IPS-NIHi7 (cell line): ENCODE data around the gene MYT1.

Source experiments
- DNase-seq: peaks from one replicate; pipeline ENCODE4 v3.0.0; 2012; ENCODE audit warnings: mixed read lengths; ENCODE audit errors: extremely low spot score

MYT1 gene

DNA sequence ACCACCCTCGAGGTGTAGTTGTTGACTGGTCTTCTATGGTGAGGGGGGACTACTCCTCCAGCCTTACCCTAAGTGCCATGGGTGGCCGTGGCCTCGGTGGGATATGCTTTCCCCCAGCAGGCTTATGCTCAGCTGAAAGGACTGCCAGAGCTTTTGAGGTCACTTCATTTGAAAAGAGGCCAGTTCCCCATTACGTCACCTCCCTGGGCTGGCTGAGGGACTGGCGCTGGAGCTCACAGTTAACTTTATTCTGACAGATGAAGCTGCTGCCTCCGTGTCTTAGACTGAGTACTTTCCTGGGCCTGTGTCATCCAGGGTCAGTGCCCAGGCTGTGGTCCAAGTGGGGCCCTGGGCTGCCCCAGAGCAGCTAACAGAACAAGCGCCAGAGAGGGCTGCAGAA is 48.5 kb downstream of the MYT1 start:
- DNase-seq, result no peak

DNA sequence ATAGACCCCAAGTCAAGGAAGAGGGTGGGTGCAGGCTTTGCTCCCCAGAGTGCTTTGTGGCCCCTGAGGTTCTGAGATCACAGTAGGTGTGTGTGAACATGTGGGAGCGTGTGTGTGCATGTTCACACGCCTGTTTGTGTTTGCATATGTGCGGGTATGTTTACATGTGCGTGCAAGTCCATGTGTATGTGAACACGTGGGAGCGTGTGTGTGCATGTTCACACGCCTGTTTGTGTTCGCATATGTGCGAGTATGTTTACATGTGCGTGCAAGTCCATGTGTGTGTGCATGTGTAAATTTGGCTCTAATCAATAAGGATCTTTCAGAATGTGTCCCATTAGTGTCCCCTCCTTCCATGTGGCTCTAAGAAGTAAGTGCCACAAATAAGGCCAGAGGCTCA is 49.9 kb downstream of the MYT1 start:
- no peak for DNase-seq

GRCh38 chr20:64214952-64215351 is 50.7 kb downstream of the MYT1 start:
- DNase-seq, result no peak

GRCh38 chr20:64216036-64216435 is 51.8 kb downstream of the MYT1 start:
- DNase-seq, result no peak

DNA sequence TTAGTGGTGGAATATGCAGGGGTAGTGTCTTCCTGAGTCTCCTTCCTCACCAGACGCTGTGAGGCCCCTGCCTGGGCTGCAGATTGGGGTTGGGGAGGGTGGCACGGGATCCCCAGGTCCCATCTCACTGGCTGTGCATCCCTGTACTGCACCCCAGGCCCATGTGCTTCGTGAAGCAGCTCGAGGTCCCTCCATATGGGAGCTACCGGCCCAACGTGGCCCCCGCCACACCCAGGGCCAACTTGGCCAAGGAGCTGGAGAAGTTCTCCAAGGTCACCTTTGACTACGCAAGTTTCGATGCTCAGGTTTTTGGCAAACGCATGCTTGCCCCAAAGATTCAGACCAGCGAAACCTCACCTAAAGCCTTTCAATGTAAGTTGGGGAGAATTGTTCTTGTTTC is 52.7 kb downstream of the MYT1 start:
- DNase-seq, result no peak

DNA sequence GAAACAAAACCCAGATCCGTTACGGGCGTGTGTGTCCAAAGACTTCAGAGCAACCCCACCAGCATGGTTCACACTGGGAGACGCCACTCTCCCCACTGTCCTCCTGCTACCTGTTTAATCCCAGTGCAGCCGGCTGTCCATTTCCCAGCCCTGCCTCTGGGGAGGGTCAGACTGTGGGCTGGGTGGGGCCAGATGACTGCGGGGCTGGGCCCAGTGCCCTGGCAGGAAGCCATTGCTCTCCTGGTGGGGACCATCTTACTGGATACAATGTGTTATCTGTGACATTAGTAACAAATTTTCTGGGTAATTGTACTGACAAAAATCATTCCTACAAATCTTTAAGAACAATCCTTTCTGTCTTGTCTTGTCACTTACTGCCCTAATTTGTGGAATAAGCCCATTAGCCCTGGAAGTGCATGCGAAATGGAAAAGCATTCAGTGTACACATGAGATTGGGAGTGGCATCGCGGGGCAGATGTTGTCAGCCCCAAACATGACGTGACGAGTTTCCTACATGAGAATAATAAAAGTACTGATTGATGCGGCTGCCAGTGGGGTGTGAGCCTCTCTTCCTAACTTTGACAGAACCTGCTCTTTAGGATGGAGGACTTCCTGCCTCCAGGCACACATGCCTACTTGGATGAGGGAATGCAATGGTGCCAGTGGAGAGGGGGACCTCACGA is 53.4 kb downstream of the MYT1 start:
- no peak for DNase-seq

DNA sequence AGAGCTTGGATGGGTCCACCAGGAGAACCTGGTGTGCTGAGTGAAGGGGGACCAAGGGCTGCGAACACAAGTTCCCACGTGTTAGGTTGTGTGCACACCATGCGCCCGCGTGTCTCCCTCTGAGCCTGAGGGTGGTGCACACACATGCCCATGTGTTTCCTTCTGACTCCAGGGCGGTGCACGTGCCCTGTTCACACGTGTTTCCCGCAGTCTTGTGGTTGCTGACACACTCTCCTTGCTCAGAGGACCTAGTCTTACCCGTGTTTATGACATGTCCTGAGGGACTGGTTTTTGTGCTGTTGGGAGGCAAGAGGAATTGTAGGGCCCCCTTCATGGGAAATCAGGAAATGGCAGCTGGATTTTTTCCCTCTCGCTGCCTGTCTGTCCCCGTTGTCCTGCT is 55.0 kb downstream of the MYT1 start:
- no peak for DNase-seq

- DNase-seq, result no peak
These were observed 55.5 kb downstream of the MYT1 start for GRCh38 chr20:64219730-64220129.

- DNase-seq, result no peak
These were observed 56.2 kb downstream of the MYT1 start for GRCh38 chr20:64220420-64220819.

GRCh38 chr20:64220891-64221527 is 56.8 kb downstream of the MYT1 start:
- DNase-seq, result no peak

GRCh38 chr20:64222291-64222735 is 58.1 kb downstream of the MYT1 start:
- no peak for DNase-seq

DNA sequence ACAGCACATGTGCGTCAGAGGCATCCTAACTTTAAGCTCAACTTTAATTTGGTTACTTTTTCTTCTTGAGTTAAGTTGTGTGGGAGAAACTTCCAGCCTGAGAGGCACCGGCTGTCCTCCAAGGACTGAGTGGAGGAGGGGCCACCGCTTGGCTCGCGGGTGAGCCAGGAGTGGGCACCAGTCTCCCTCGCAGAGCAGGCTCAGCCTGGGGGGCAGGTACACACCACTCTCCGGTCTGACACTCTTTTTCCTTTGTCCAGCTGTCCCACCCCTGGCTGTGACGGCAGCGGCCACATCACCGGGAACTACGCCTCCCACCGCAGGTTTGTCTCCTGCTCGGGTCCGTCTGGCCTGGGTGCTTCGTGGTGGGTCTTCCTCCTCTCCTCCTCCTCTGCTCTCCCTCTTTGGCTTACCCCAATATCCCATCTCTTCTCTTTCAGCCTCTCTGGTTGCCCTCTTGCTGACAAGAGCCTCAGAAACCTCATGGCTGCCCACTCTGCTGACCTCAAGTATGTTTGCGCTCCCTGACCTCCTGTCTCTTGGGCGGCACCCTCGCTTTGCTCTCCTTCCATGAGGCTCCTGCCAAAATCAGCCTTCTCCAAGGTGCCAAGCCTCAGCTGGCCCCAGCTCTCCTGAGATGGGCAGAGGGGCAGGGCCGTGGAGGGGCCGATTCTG is 58.7 kb downstream of the MYT1 start:
- DNase-seq, result no peak

- peak; percentile 98 for DNase-seq
These were observed 59.3 kb downstream of the MYT1 start for GRCh38 chr20:64223526-64224067.

DNA sequence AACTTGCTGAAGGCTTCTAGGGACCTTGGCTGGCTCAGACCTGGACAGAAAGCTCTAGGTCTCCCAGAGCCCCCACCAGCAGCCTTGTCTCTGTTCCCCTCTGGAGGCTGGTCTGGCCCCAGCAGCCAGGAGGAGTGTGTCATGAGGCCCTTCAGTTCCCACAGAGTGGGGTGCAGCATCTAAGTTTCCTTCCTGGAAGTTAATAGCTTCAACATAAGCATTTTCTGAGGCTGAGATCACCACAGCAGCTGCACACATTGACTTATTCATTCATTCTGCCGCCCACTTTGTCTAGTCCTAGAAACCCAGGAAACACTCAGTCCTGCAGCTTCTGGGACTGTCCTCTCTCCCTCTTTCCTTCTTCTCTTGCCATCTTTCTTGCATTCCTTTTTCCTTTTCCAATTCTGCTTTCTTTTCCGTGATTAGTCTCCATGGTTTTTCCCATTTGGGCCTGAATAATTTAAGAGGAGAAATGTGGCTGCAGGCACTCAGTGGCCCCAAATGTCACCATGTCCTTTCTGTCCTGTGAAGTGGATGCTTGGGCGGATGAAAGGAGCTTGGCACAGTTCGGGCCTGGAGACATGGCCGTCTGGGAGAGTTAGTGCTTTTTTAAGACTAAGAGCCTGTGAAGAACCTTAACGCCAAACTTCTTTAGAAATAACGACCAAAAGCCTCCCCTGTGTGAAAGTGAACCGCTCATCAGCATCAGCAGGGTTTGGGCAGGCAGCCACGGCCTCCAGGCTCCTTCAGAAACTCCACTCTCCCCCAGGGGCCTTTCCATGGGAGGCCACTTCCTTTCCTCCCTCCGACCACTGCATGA is 60.3 kb downstream of the MYT1 start:
- no peak for DNase-seq

DNA sequence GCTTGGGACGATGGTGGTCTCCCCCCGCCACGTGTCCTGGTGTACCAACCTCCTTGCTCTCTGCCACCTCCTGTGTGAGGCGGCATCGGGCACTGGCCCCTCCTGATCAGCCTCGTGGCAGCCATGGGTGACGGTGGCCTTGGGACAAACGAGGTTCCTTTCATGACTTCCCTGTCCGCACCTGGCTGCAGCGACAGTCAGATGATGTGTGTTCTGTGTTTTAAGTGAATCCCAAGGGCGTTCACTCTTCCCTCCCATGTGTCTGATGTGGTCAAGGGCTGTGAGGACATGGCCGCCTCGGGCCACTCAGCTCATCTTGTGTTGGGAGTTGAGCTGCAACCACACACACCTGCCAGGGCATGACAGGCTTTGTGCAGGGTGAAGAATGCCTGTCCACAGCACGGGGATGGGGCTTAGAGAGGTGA is 60.9 kb downstream of the MYT1 start:
- DNase-seq, result no peak

- no peak for DNase-seq
These were observed 61.8 kb downstream of the MYT1 start for GRCh38 chr20:64225828-64226598.

DNA sequence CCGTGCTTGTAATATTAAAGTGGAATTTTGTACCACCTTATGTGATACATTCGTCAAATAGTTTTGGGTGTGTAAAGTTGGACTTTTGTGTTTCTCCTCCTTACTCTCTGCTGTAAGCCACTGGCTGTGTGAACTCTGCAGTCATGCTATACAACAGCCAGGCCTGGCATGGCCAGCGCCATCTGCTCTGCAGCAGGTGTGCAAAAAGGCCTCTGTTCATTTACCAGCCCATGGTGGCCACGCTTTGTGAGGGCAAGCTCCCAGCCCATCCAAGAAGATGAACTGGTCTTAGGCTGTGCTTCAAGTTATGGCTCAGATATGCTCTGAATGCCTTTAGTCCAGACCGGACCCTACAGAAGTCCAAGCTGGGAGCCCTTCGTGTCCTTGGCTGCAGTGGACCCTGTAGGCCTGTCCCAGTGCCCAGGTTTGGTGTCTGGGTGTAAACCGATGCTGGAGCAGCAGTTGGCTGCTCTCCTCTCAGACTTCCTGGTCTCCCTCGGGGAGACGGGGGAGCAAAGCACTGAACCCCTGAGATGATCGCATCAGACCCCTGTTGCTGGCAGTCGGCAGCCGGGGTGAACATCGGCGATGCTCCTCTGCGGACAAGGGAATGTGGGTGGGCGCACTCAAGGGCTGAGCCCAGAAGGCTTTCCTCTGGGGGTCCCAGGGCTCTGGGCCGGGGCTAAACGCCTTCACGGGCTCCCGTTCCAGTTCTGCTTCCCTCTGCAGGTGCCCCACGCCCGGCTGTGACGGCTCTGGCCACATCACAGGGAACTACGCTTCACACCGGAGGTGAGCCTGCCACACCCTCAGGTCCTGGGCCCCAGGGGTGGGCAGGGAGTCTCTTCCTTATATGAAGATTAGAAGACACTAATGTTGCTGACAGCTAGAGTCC is 62.7 kb downstream of the MYT1 start:
- no peak for DNase-seq

DNA sequence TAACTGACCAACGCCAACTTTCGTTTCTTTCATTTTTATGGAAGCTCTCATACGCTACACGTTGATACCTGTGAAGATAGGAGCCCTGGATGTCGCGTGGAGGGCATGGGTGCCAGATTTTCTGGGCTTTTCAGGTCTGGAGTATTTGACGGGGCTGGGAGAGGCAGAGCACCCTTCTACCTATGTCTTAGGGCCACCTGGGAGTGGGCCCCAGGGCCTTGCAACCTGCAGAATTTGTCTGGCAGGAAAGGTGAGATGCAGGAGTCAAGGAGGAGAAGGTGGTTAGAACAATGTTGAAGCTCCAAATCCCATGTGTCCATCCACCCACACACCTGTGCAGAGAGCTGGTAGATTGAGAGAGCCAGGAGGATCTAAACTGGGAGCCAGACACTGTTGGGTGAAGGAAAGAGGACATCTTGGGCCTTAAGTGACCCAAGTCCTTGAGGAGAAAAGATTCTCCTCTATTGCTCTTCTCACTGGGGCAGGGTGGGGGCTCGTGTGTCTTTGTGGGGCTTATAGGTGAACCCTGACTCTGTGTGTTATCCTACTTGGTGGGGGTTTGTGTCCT is 63.9 kb downstream of the MYT1 start:
- no peak for DNase-seq

- no peak for DNase-seq
These were observed 64.7 kb downstream of the MYT1 start for GRCh38 chr20:64228751-64229506.
